Nephron (organoid): ENCODE results near the gene EPHA1.

Experiments
- H3K27ac Mint-ChIP-seq, 3 experiments: 2 replicates each; pipeline ENCODE4 v1.8.0; 2020; ENCODE audit warnings: mixed read lengths in 3 of 3, mild to moderate bottlenecking in 2 of 3, moderate library complexity in 1 of 3
- H3K27me3 Mint-ChIP-seq: 2 replicates; pipeline ENCODE4 v1.8.0; 2021; ENCODE audit warnings: low read depth, mild to moderate bottlenecking, moderate library complexity, mixed read lengths
- H3K36me3 Mint-ChIP-seq: 2 replicates; pipeline ENCODE4 v1.8.0; 2020; ENCODE audit warnings: low read depth, mixed read lengths
- H3K4me1 Mint-ChIP-seq: 2 replicates; pipeline ENCODE4 v1.8.0; 2020; ENCODE audit warnings: mixed read lengths
- H3K4me3 Mint-ChIP-seq, 3 experiments: 2 replicates each; pipeline ENCODE4 v1.8.0; 2020; ENCODE audit warnings: mild to moderate bottlenecking in 3 of 3, mixed read lengths in 3 of 3, moderate library complexity in 2 of 3
- H3K9me3 Mint-ChIP-seq: 2 replicates; pipeline ENCODE4 v1.8.0; 2020; ENCODE audit warnings: mixed read lengths
- CTCF ChIP-seq, 3 experiments: fragments of 200-600 bp; sonication (generic); IDR thresholded peaks; one replicate each; pipeline ENCODE4 v1.5.0; 2021; ENCODE audit warnings: antibody characterized with exemption in 3 of 3; ENCODE audit not compliant: unreplicated experiment in 3 of 3

Gene EPHA1

GRCh38 chr7:143447466-143447865, 38.8 kb upstream of the EPHA1 start:
- Mint-ChIP-seq H3K27ac (no peak overlapping the region), H3K4me3 (no peak overlapping the region), H3K4me1 (no peaks in the 10 kb centered on the region), H3K36me3 (no peaks in the 10 kb centered on the region), H3K27me3 (no peaks in the 10 kb centered on the region), H3K9me3 (no peaks in the 10 kb centered on the region)
- no peak for TF ChIP-seq CTCF (IDR thresholded peaks at IDR 0.05; ENCODE audit: unreplicated experiment in 3 of 3)

DNA sequence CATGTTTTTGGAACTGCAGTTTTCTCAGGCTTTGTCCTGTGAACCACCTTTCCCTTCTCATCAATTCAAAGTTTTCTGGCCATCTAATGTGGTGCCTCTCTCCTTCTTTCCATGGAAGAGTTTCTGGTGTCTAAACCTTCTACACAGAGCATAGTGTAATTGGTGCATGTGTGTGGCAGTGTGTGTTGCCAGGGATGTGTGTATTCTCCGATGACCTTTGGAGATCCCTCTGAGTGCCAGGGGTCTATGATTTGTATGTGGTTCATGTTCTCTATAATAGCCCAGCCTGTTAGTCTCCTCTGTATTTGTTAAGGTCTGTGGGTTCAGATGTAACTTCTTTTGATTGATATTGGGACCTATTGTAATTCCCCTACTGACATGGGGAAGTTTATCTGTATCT, 36.1 kb upstream of the EPHA1 start:
- Mint-ChIP-seq H3K9me3 (no peaks in the 10 kb centered on the region), H3K36me3 (no peaks in the 10 kb centered on the region), H3K4me1 (no peaks in the 10 kb centered on the region), H3K27ac (no peak overlapping the region), H3K27me3 (no peaks in the 10 kb centered on the region), H3K4me3 (no peak overlapping the region)
- no peak for TF ChIP-seq CTCF (IDR thresholded peaks at IDR 0.05; ENCODE audit: unreplicated experiment in 3 of 3)

DNA sequence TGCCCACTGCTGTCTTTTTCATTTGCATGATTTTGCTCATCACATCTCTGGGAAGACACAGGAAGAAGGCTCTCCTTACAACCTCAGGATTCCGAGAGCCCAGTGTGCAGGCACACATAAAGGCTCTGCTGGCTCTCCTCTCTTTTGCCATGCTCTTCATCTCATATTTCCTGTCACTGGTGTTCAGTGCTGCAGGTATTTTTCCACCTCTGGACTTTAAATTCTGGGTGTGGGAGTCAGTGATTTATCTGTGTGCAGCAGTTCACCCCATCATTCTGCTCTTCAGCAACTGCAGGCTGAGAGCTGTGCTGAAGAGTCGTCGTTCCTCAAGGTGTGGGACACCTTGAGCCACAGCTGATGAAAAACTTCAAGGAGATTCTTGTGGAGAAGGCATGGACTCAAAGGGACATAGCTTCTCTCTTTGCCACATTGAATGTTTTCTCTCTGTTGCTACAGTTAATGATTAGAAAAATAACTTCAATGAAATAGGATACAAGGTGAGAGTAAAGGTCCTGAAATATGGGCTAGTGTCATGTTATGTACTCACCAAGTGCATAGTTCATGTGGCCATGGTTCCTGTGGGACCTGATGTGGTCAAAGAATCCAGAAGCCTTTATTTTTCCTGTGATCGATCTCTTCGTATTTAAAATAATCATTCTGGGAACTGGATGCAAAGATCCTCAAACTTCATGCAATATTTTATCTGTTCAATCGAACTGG, 35.6 kb upstream of the EPHA1 start:
- H3K4me3 Mint-ChIP-seq: no peak overlapping the region
- H3K27me3 Mint-ChIP-seq: no peaks in the 10 kb centered on the region
- H3K27ac Mint-ChIP-seq: no peak overlapping the region
- H3K9me3 Mint-ChIP-seq: no peaks in the 10 kb centered on the region
- TF ChIP-seq CTCF (IDR thresholded peaks at IDR 0.05; ENCODE audit: unreplicated experiment in 3 of 3): no peak
- H3K4me1 Mint-ChIP-seq: no peaks in the 10 kb centered on the region
- no peaks in the 10 kb centered on the region for H3K36me3 Mint-ChIP-seq

- no peaks in the 10 kb centered on the region for H3K4me1 Mint-ChIP-seq
- no peaks in the 10 kb centered on the region for H3K27me3 Mint-ChIP-seq
- H3K27ac Mint-ChIP-seq: no peak within 1 kb of the TSS
- no peaks in the 10 kb centered on the region for H3K9me3 Mint-ChIP-seq
- no peak within 1 kb of the TSS for H3K4me3 Mint-ChIP-seq
- H3K36me3 Mint-ChIP-seq: no peaks in the 10 kb centered on the region
- TF ChIP-seq CTCF (IDR thresholded peaks at IDR 0.05; ENCODE audit: unreplicated experiment in 3 of 3): no peak
Measured at GRCh38 chr7:143443153-143443552, 34.5 kb upstream of the EPHA1 start, which contains the start of gene TAS2R60. TSS of gene TAS2R60 (plus strand) at chr7:143443453. CDS start at chr7:143443453, 0 bp downstream.

- H3K36me3 Mint-ChIP-seq: no peaks in the 10 kb centered on the region
- H3K9me3 Mint-ChIP-seq: no peaks in the 10 kb centered on the region
- no peak overlapping the region for H3K4me3 Mint-ChIP-seq
- no peaks in the 10 kb centered on the region for H3K27me3 Mint-ChIP-seq
- no peak for TF ChIP-seq CTCF (IDR thresholded peaks at IDR 0.05; ENCODE audit: unreplicated experiment in 3 of 3)
- no peaks in the 10 kb centered on the region for H3K4me1 Mint-ChIP-seq
- H3K27ac Mint-ChIP-seq: no peak overlapping the region
Measured at GRCh38 chr7:143439866-143440265, 31.2 kb upstream of the EPHA1 start.

DNA sequence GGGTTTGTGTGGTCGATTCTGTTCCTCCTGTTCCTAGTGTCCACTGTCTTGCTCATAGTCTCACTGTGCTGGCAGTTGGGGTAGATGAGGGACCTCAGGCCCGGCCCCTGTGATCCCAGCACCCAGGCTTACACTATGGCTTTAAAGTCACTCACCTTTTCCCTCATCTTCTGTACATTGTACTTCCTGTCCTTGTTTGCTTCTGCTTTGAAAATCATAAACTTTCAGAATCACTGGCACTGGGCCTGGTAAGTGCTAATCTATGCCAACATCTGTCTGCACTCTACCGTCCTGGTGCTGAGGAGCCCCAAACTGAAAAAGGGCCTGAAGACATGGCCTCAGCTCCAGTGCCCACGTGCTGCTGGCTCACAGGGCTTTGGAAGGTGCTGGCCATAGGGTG, 28.9 kb upstream of the EPHA1 start:
- Mint-ChIP-seq H3K4me1 (no peaks in the 10 kb centered on the region), H3K27ac (no peak overlapping the region), H3K36me3 (no peaks in the 10 kb centered on the region), H3K27me3 (no peaks in the 10 kb centered on the region), H3K9me3 (no peaks in the 10 kb centered on the region), H3K4me3 (no peak overlapping the region)
- no peak for TF ChIP-seq CTCF (IDR thresholded peaks at IDR 0.05; ENCODE audit: unreplicated experiment in 3 of 3)
